Right forelimb (tissue), 1 donor: Measurements from ENCODE around the gene TTC6.

Experiments
- DNase-seq: peaks from one replicate; pipeline ENCODE4 v3.0.0-alpha.2; 2018

Gene TTC6

GRCh38 chr14:37625597-37626595, 30.5 kb downstream of the TTC6 start:
- DNase-seq: no peak

- DNase-seq: no peak
These were observed 41.9 kb downstream of the TTC6 start for GRCh38 chr14:37637341-37637740.

- no peak for DNase-seq
These were observed 43.2 kb downstream of the TTC6 start for GRCh38 chr14:37638599-37638998.

DNA sequence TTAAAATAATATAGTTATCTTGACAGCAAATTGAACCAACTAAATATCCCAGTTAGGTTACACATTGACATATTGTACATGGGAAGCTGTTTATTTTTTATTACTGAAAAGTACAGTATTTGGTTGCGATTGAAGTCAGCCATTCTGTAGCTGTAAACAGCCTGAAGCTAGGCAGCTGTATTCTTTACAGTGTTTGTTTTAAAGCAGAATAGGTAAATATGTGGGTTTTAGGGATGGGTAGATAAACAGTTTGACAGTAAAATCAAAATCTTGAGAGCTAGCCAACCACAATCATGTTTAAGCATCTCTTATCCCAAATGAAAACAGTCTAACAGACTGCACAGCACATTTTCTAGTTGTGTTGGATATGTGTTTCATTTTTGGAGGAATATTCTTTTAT, 45.7 kb downstream of the TTC6 start:
- no peak for DNase-seq

GRCh38 chr14:37642125-37642524, 46.7 kb downstream of the TTC6 start:
- no peak for DNase-seq

DNA sequence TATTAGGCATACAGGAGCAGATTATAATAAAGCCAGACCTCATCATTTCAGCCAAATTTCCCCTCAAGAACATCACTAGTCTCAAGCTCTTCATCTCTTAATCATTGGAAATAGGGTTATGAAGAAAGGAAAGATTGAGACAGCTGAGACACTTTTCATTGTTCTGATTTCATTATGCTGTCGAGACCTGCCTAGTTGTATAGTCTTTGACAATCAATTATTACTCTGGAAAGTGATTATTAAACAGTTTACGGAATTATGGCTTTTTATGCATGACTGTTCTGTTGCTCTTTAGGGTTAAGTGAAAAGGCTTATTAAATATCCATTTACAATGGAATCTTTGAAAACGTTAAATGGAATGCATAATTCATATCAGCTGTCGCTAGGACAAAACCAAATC, 48.3 kb downstream of the TTC6 start:
- no peak for DNase-seq
